Uterus (tissue), 2 donors: ENCODE measurements around the gene PSD.

Experiments
- CTCF ChIP-seq, 4 experiments: fragments of 200-600 bp in 2 of 4; fragments of 450-650 bp in 2 of 4; sonication (generic) in 2 of 4; IDR thresholded peaks; one replicate each; pipeline ENCODE4 v1.5.1; 2016 to 2019; ENCODE audit warnings: antibody characterized with exemption in 4 of 4, mild to moderate bottlenecking in 2 of 4, moderate library complexity in 1 of 4
- POLR2A ChIP-seq, 2 donors: fragments of 450-650 bp; IDR thresholded peaks; one replicate each; pipeline ENCODE4 v1.6.1; 2016; ENCODE audit warnings: antibody characterized with exemption in 2 of 2, mild to moderate bottlenecking in 1 of 2, moderate library complexity in 1 of 2

GRCh38 chr10:102421507-102421756 is 2.8 kb upstream of the PSD start:
- TF ChIP-seq CTCF (IDR thresholded peaks at IDR 0.05) = no peak
- no peak for TF ChIP-seq POLR2A (IDR thresholded peaks at IDR 0.05)
